Cardiac fibroblast (primary cell): ENCODE data around the gene EHD4.

Experiments
- DNase-seq, 2 donors: peaks; one replicate each; pipeline versions ENCODE4 v3.0.0 to v3.0.0-alpha.2; 2010; ENCODE audit warnings: low read depth in 2 of 2
- H3K4me3 ChIP-seq, 2 donors: replicated peaks in 1 of 2; 1 replicate in 1 of 2; 2 replicates in 1 of 2; pipeline ENCODE4 v1.5.1; 2011; ENCODE audit warnings: low read depth in 2 of 2, low read length in 2 of 2, mild to moderate bottlenecking in 2 of 2, moderate library complexity in 1 of 2
- TF ChIP-seq, protein P1 (sequence below): IDR thresholded peaks from one replicate; pipeline ENCODE4 v1.5.1; 2011; ENCODE audit warnings: low read depth, mild to moderate bottlenecking, low read length, inconsistent platforms

The EHD4 gene

DNA sequence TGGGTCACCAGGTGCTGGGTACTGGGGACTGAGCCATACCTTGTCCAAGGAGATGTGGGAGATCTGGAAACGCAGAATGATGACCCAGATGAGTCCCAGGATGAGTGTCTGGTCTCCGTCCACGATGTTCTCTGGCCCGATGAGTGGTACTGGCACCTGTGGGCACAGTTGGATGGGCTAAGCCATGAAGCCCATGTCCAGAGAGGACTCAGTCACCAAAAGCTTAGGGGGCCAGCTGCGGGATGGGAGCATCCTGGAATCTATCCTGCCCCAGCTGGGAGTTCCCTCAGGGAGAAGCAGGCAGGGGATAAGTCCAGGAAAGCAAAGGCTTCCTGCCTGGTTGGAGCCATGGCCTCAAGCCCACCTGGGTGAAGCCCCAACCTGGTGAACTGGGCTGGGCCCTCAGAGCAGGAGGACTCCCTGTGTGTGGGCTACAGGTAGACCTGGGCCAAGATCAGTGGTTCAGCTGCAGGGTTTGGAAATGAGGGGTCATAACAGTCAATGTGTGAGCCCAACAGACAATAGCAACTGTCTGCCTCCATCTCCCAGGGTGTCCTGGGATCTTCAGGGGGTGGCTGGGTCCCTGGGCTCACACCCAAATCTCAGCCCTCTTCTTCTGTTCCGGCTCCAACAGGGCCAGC, 82.2 kb downstream of the EHD4 start:
- DNase-seq: no peak
- TF ChIP-seq, protein P1, sequence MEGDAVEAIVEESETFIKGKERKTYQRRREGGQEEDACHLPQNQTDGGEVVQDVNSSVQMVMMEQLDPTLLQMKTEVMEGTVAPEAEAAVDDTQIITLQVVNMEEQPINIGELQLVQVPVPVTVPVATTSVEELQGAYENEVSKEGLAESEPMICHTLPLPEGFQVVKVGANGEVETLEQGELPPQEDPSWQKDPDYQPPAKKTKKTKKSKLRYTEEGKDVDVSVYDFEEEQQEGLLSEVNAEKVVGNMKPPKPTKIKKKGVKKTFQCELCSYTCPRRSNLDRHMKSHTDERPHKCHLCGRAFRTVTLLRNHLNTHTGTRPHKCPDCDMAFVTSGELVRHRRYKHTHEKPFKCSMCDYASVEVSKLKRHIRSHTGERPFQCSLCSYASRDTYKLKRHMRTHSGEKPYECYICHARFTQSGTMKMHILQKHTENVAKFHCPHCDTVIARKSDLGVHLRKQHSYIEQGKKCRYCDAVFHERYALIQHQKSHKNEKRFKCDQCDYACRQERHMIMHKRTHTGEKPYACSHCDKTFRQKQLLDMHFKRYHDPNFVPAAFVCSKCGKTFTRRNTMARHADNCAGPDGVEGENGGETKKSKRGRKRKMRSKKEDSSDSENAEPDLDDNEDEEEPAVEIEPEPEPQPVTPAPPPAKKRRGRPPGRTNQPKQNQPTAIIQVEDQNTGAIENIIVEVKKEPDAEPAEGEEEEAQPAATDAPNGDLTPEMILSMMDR: no peak
- no peak overlapping the region for H3K4me3 ChIP-seq

DNA sequence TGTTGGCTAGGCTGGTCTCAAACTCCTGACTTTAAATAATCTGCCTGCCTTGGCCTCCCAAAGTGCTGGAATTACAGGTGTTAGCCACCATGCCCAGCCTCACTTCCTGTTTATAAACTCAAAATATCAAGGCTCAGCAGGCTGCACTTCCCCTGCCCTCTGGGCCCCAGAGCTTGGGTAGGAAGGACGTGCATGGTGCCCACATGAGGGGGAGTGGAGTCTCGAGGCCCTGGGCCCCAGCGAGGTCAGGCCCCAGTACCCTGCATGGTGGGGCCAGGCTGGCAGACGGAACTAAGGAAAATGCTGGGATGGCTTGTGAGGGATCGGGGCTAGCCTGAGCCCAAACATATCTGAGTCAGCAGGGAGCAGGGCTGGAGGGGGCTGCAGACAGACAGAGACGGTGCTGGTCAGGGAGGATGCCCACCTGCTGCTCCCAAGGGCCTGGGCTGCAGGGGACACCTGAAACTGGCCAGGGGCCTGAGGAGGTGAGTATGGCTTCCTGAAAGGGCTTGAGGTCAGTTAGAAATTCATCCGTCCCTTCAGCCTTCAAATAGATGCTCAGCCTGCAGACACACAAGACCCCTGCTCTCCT, 83.6 kb downstream of the EHD4 start:
- H3K4me3 ChIP-seq: no peak overlapping the region
- DNase-seq: no peak
- TF ChIP-seq, protein P1: no peak

DNA sequence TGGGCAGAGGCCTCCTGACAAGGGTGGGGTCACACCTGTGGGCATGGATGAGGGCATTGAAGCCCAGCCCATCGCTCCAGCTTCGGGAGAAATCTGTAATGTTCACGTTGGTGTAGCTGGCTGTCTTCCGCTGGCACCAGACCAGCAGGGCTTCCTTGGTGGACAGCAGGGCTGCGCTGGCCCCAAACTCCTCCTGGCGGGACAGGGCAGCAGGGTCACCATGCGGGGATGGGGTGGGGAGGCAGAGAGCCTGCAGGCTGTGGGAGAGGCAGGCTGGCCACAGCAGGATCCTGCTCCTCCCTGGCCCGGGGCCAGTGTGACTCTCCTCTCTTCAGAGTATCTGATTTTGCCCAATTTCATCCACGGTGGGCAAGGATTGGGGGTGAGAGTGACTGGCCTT, 84.5 kb downstream of the EHD4 start:
- H3K4me3 ChIP-seq: no peak overlapping the region
- TF ChIP-seq, protein P1: no peak
- DNase-seq: no peak

DNA sequence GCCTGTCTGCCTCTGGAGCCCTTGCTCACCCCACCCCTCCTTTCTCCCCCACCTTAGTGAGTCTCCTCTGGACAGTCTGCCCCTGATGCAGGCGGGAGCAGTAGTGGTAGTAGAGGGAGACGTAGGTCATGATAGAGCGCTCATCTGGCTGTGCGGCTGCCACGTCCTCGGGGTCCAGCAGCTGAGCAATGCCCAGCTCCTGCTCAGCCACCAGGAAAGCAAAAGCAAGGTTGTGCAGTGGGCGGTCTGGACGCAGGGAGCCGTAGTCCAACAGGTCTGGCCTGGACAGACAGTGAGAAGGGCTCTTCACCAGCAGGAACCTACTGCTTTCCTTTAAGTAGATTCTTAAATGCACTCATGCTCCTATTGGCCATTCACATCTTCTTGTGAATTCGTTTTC, 85.2 kb downstream of the EHD4 start:
- no peak overlapping the region for H3K4me3 ChIP-seq
- TF ChIP-seq, protein P1: no peak
- DNase-seq: no peak

DNA sequence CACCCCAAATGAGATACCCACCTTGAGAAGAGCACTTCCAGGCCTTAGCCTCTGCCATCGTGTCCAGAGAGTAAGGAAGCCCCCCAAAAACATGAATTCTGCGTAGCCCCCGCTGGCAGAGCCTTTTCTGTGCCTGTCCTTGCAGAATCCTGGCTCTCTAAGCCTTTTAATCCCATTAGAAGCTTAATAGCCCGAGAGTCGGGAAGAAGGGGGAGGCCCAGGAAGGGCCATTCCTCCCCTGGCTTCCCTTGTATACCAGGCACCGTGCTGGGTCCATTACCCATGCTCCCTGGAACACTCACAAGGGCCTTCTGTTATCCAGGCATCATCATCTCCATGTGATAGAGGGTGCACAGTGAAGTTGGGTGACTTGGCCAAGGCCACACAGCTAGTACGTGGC, 85.6 kb downstream of the EHD4 start:
- TF ChIP-seq, protein P1: no peak
- DNase-seq: no peak
- no peak overlapping the region for H3K4me3 ChIP-seq

DNA sequence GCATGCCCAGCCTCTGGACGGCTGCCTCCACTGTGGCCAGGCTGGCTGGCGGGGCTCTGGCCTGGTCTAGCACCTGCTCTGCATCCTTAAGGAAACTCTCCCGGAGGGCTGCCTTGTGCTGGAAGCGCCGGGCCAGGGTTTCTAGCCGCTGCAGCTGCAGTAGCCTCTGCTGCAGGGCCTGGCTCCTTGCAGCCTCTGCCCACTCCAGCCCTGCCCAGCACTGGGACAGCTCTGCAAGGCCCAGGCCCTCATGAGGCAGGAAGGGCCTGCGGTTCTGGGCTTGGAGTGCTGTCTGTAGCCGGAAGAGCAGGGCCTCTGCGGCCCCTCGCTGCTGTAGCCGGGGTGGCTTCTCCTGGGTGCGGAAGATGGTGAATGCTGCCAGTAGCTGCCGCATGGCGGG, 86.5 kb downstream of the EHD4 start:
- TF ChIP-seq, protein P1: no peak
- H3K4me3 ChIP-seq: no peak overlapping the region
- DNase-seq: no peak

DNA sequence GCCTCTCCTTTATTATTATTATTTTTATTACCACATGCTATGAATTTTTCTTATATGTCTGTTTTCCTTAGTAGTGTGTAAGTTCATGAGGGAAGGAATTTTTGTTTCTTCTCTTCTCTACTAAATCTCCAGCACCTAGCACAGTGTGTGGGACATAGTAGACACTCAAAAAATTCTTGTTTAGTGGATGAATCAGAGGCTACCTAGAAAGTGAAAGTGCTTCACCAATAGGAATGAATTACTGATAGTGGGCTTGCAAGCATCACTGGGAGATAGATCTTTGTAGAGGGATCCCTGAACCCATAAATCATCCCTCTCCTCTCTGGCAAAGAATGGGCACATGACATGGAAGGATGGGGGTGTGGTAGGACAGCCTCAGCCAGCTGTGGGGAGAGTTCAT, 87.0 kb downstream of the EHD4 start:
- TF ChIP-seq, protein P1: no peak
- no peak overlapping the region for H3K4me3 ChIP-seq
- no peak for DNase-seq
